ENCODE measurements around the gene FXR1. TPM values are rescaled to one million over a fixed set of nuclear protein-coding genes. Genes with fewer than 3 reads are reported as not detected.

Gene FXR1
- total and polyA plus RNA-seq, 2 of the 4 experiments (the other 2 are of a cell fraction): 110 to 182 TPM

GRCh38 chr3:181017690-181018089 lies 105.2 kb downstream of the FXR1 start:
- no CpG with 5 or more reads among the region's 2 CpGs for WGBS, 2 experiments (ENCODE audit: extremely low coverage in 2 of 2, insufficient read length in 1 of 2)
- TF ChIP-seq SMC3 (IDR thresholded peaks at IDR 0.05; ENCODE audit: low read depth, low read length): no peak
- Histone ChIP-seq H2BK5ac (ENCODE audit: low read depth, low read length, poor library complexity, severe bottlenecking) (no peak overlapping the region), H3K27ac (ENCODE audit: insufficient read depth, low read length) (no peak overlapping the region), H3K79me1 (ENCODE audit: low read depth in 1 of 2, low read length in 2 of 2) (no peaks in the 10 kb centered on the region), H3K9me1 (ENCODE audit: insufficient read depth, low read length) (no peaks in the 10 kb centered on the region), H2AK5ac (ENCODE audit: low read depth, low read length) (no peak overlapping the region), H3K14ac (replicated peaks; ENCODE audit: low read depth, low read length) (no peak overlapping the region), H3K36me3 (ENCODE audit: control insufficient read depth, insufficient read depth, low read length) (no peaks in the 10 kb centered on the region), H3K4me3 (ENCODE audit: insufficient read depth, low read depth, low read length) (no peak overlapping the region), H2AFZ (replicated peaks; ENCODE audit: low read length, poor library complexity) (no peak overlapping the region), H3K4me2 (ENCODE audit: low read depth, low read length) (no peak overlapping the region), H4K91ac (ENCODE audit: insufficient read depth, low read depth, low read length) (no peak overlapping the region), H3K23ac (ENCODE audit: low read depth, low read length) (no peak overlapping the region), H3K18ac (ENCODE audit: low read depth, low read length) (no peak overlapping the region), H3K9me3 (ENCODE audit: control insufficient read depth, insufficient read depth, low read length) (peaks cover 2% of the 10 kb centered on the region), H4K20me1 (ENCODE audit: insufficient read depth, low read length) (no peaks in the 10 kb centered on the region), H2BK20ac (ENCODE audit: low read depth, low read length) (no peak overlapping the region), H3K27me3 (ENCODE audit: control insufficient read depth, insufficient read depth, low read length) (no peaks in the 10 kb centered on the region), H2BK15ac (ENCODE audit: low read depth, low read length) (no peak overlapping the region), H3K9ac (ENCODE audit: low read depth, low read length) (no peak overlapping the region), H3K4ac (ENCODE audit: low read depth, low read length) (no peak overlapping the region), H3K56ac (ENCODE audit: extremely low read depth, insufficient read depth, low read length) (no peak overlapping the region), H4K8ac (ENCODE audit: low read depth in 2 of 2, low read length in 2 of 2) (no peak overlapping the region), H4K5ac (ENCODE audit: low read depth, low read length) (no peak overlapping the region), H3K4me1 (ENCODE audit: control insufficient read depth, insufficient read depth, low read length) (no peaks in the 10 kb centered on the region), H2BK120ac (ENCODE audit: low read depth, low read length) (no peak overlapping the region), H2AK9ac (replicated peaks; ENCODE audit: low read depth, low read length, poor library complexity) (no peak overlapping the region)
- CTCF ChIA-PET: interaction anchor here (0.6 kb wide), 1 partner anchor 40 kb away, joined by 3 read pairs; no protein-coding TSS in a partner anchor
- DNase-seq: no peak
- dilution Hi-C loops (cut with HindIII; ENCODE audit: low sequenced_read_pairs, unreplicated experiment): no loop called here
- intact Hi-C loops (cut with micrococcal nuclease): no loop called here
- BruUV-seq (replicated peaks): no TSS peak
- in situ Hi-C loops (cut with MboI; ENCODE audit: low sequenced_read_pairs): no loop called here
- POLR2A ChIA-PET (ENCODE audit: unreplicated experiment): no interaction called here
- no peak for ATAC-seq (ENCODE audit: low read depth)
